GM13976 (cell line): Measurements from ENCODE around the gene UBE3D.
"Not testable (repeated sequence)": the region's sequence is repeated elsewhere in the genome, so short reads cannot be mapped to it uniquely, and the experiment has no call there.

ENCODE experiments used
- DNase-seq: peaks from one replicate; pipeline ENCODE4 v3.0.0; 2012; ENCODE audit warnings: low spot score
- CTCF ChIP-seq: IDR thresholded peaks from 2 replicates; pipeline ENCODE4 v1.5.1; 2012; ENCODE audit warnings: borderline replicate concordance, mild to moderate bottlenecking; ENCODE audit not compliant: insufficient read depth; ENCODE audit errors: extremely low read depth, missing control alignments, control extremely low read depth
- in situ Hi-C: fragments of 300-500 bp; cut with MboI; formaldehyde crosslinking; loops from one replicate; pipeline ENCODE4 v1.12.0; 2022; ENCODE audit warnings: low sequenced_read_pairs, mixed read lengths, inconsistent platforms; ENCODE audit not compliant: unreplicated experiment

Gene UBE3D

GRCh38 chr6:82951389-82951788, 114.3 kb downstream of the UBE3D start:
- no peak for TF ChIP-seq CTCF
- DNase-seq: no peak
- in situ Hi-C loops: no loop called here

DNA sequence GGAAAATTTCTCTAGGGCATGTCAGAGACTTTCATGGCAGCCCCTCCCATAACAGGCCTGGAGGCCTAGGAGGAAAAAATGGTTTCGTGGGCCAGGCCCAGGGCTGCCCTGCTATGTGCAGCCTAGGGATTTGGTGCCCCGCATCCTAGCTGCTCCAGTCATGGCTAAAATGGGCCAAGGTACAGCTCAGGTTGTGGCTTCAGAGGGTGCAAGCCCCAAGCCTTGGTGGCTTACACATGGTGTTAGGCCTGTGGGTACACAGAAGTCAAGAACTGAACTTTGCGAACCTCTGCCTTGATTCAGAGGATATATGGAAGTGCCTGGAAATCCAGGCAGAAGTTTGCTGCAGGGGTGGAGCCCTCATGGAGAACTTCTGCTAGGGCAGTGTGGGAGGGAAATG, 134.7 kb downstream of the UBE3D start:
- DNase-seq, in situ Hi-C loops: not testable (repeated sequence)

- in situ Hi-C loops: no loop called here
- no peak for DNase-seq
- no peak for TF ChIP-seq CTCF
Measured at GRCh38 chr6:82924799-82925535, 140.7 kb downstream of the UBE3D start.

DNA sequence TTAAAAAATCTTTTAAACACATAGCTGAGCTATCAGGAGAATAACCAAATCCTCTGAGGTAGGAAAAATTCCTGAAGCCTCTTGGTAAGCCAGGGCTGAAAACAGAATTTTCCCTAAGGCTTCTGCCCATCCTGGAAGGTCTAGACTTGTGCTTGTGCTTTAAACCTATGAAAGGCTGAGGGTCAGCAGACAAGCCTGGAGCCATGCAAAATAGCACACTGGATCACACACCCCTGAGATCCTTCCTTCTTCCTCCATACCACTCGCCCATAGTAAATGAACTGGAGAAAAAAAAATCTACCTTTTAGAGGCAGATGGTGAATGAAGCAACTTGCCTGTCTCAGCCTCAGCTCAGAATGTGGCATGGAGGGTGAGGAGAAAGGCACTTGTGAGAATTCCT, 144.4 kb downstream of the UBE3D start:
- in situ Hi-C loops: no loop called here
- TF ChIP-seq CTCF: no peak
- DNase-seq: no peak

- DNase-seq: no peak
- no peak for TF ChIP-seq CTCF
- in situ Hi-C loops: no loop called here
Measured at GRCh38 chr6:82917346-82918064, 148.1 kb downstream of the UBE3D start.

GRCh38 chr6:82915666-82916065, 150.0 kb downstream of the UBE3D start:
- in situ Hi-C loops: no loop called here
- no peak for DNase-seq
- no peak for TF ChIP-seq CTCF

DNA sequence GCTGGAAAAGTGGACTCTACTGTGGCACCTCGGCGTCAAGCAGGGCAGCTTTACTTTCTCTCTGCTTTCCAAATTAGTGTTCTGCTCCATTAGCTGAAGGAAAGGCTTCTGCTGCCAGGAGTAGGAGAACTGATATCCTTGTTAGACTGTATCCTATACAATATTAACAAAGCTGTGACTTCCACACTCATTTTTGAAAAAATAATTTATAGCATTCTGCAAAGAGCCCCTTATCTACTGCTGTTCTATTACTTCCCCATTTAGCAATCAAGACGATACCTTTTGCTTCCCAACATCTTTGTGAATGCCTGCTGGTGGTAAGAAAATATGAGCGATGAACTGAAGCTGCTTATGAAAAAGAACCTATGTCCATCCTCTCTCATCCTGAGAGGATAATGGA, 151.1 kb downstream of the UBE3D start:
- in situ Hi-C loops: no loop called here
- no peak for TF ChIP-seq CTCF
- DNase-seq: no peak
